GM12872 (cell line): ENCODE results near the gene FAM13A.

ENCODE experiments used
- TF ChIP-seq, protein P1 (sequence below): IDR thresholded peaks from 3 replicates; pipeline ENCODE4 v1.5.1; 2011; ENCODE audit warnings: low read depth, mild to moderate bottlenecking, low read length, moderate library complexity; ENCODE audit not compliant: insufficient read depth

FAM13A gene

GRCh38 chr4:89022426-89023128 is 34.4 kb downstream of the FAM13A start:
- TF ChIP-seq, protein P1, sequence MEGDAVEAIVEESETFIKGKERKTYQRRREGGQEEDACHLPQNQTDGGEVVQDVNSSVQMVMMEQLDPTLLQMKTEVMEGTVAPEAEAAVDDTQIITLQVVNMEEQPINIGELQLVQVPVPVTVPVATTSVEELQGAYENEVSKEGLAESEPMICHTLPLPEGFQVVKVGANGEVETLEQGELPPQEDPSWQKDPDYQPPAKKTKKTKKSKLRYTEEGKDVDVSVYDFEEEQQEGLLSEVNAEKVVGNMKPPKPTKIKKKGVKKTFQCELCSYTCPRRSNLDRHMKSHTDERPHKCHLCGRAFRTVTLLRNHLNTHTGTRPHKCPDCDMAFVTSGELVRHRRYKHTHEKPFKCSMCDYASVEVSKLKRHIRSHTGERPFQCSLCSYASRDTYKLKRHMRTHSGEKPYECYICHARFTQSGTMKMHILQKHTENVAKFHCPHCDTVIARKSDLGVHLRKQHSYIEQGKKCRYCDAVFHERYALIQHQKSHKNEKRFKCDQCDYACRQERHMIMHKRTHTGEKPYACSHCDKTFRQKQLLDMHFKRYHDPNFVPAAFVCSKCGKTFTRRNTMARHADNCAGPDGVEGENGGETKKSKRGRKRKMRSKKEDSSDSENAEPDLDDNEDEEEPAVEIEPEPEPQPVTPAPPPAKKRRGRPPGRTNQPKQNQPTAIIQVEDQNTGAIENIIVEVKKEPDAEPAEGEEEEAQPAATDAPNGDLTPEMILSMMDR: no peak

DNA sequence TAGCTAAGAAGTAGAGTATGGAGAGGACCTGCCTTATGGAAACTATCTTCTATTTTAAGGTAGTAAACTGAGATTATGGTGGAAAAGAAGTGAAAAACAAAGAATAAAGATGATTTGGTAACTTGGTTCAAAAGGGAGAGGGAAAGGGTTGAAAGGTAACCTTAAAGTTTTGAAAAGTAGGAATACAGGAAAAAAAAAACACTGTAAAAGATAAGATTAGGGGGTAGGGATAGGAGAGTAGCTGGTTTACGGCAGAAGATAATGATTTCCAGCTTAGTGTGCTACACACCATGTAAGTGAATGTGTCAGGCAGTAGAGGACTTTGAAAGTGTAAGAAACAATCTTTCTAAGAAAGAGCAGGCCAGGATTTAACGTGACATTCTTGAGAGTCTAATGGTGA is 35.3 kb downstream of the FAM13A start:
- TF ChIP-seq, protein P1: no peak

DNA sequence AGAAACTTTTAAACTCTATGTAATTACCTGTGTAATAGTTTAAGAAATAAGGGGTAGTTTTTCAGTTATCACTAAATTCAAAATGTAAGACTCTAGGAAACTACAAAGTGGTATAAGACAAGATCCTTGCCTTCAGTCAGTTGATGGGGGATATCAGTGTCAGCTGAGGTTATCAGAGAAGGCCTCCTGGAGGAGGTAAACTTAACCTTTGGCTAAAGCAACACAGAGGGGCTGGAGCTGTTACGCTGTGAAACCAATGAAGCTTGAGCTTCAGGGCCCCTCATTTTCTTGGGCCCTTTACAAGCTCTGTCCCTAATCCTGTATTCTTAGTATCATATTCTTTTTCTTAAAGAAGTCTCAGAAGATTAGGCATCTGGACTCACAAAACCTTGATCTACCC is 35.9 kb downstream of the FAM13A start:
- TF ChIP-seq, protein P1: no peak

- TF ChIP-seq, protein P1: no peak
These were observed 47.1 kb downstream of the FAM13A start for GRCh38 chr4:89009761-89010369.

DNA sequence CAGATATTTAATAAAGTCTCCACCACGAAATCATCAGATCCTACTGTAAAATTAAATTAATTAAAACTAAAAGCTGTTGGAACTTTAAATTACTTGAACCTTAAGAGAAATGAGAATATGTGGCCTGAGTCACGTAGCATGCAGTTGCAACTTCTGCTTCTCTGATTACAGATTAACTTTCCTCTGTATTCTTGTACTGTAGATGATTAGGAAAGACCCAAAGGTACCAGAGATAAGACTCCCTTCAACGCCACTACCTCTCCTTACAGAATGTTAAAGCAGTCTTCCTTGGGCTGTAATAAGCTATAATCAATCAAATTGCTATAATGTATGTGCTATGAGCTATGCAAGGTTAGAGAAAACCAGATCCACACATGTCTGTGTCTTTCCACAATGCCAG is 47.9 kb downstream of the FAM13A start:
- TF ChIP-seq, protein P1: no peak

- TF ChIP-seq, protein P1: no peak
These were observed 48.8 kb downstream of the FAM13A start for GRCh38 chr4:89008166-89008565.

- TF ChIP-seq, protein P1: no peak
These were observed 49.5 kb downstream of the FAM13A start for GRCh38 chr4:89007338-89007939.
